Panc1 (cell line): Measurements from ENCODE around the gene PLPP4. TPM values are rescaled to one million over a fixed set of nuclear protein-coding genes. Genes with fewer than 3 reads are reported as not detected.

Source experiments
- ATAC-seq: fragments of 200-7000 bp; cut with Tn5 transposase; 2 replicates; pipeline ENCODE4 v1.9.1; 2020; ENCODE audit warnings: mild to moderate bottlenecking, moderate library complexity
- BruUV-seq: library from RNA; stranded (reverse); fragments of 400-500 nt; replicated peaks from 2 replicates; lab custom pipeline; 2021; lab: Mats Ljungman, UMichigan
- CTCF ChIA-PET: fragments of 300-600 bp; sonication (Branson Sonifier 250); formaldehyde crosslinking; loops from one replicate; lab custom pipeline; 2022; ENCODE audit warnings: antibody characterized with exemption; lab: Charles Lee
- POLR2A ChIA-PET: fragments of 300-600 bp; sonication (Branson Sonifier 250); formaldehyde crosslinking; loops from one replicate; lab custom pipeline; 2022; ENCODE audit warnings: antibody characterized with exemption; lab: Charles Lee
- DNase-seq: peaks from one replicate; pipeline ENCODE4 v3.0.0-alpha.2; 2010; ENCODE audit warnings: low read depth, low spot score
- H3K27ac ChIP-seq: 2 replicates; pipeline ENCODE4 v1.5.1; 2011; ENCODE audit warnings: mild to moderate bottlenecking, low read length, inconsistent platforms
- H3K27me3 ChIP-seq: fragments of 200-500 bp; sonication (Bioruptor generic); 2 replicates; pipeline ENCODE4 v1.6.0; 2014; ENCODE audit warnings: low read length, inconsistent platforms; ENCODE audit not compliant: control insufficient read depth, insufficient read depth
- H3K36me3 ChIP-seq: fragments of 200-500 bp; sonication (Bioruptor generic); 2 replicates; pipeline ENCODE4 v1.5.1; 2014; ENCODE audit warnings: inconsistent platforms, mild to moderate bottlenecking, low read length, moderate library complexity; ENCODE audit not compliant: control insufficient read depth, insufficient read depth
- H3K4me1 ChIP-seq: 2 replicates; pipeline ENCODE4 v1.5.1; 2011; ENCODE audit warnings: inconsistent platforms, mild to moderate bottlenecking, low read length, moderate library complexity; ENCODE audit not compliant: control insufficient read depth, insufficient read depth
- H3K4me3 ChIP-seq, 2 experiments: 2 replicates each; pipeline ENCODE4 v1.5.1; 2011 to 2012; ENCODE audit warnings: low read depth in 2 of 2, low read length in 2 of 2, mild to moderate bottlenecking in 2 of 2, inconsistent platforms in 1 of 2, moderate library complexity in 1 of 2
- H3K9me3 ChIP-seq: fragments of 200-500 bp; sonication (Bioruptor generic); 2 replicates; pipeline ENCODE4 v1.5.1; 2014; ENCODE audit warnings: low read depth, mild to moderate bottlenecking, inconsistent platforms, low read length, moderate library complexity; ENCODE audit not compliant: control insufficient read depth, insufficient read depth
- CTCF ChIP-seq: fragments of 450-650 bp; IDR thresholded peaks from 2 replicates; pipeline ENCODE4 v1.5.1; 2017; ENCODE audit warnings: mild to moderate bottlenecking
- POLR2AphosphoS5 ChIP-seq: IDR thresholded peaks from 2 replicates; pipeline ENCODE4 v1.6.1; 2012; ENCODE audit warnings: mild to moderate bottlenecking, low read depth, low read length, moderate library complexity
- SIN3A ChIP-seq: IDR thresholded peaks from 2 replicates; pipeline ENCODE4 v1.6.1; 2012; ENCODE audit warnings: low read depth, mild to moderate bottlenecking, low read length, moderate library complexity, borderline replicate concordance; ENCODE audit not compliant: insufficient read depth
- TCF7L2 ChIP-seq: IDR thresholded peaks from 2 replicates; pipeline ENCODE4 v1.6.1; 2011; ENCODE audit warnings: mild to moderate bottlenecking, low read depth, low read length, inconsistent platforms
- in situ Hi-C: cut with HindIII; loops from 2 replicates; pipeline ENCODE4 v1.10.0; 2016; ENCODE audit warnings: low sequenced_read_pairs, low pct_unique_long_range_greater_than_20kb
- intact Hi-C: fragments of 100-400 bp; cut with micrococcal nuclease; formaldehyde crosslinking; loops from one replicate; pipeline ENCODE4 v1.10.0; 2022; ENCODE audit not compliant: unreplicated experiment
- total RNA-seq: library from RNA; stranded (reverse); gene quantifications from one replicate; pipeline ENCODE4 v1.2.1, GENCODE V29; 2021; ENCODE audit not compliant: unreplicated experiment
- TF ChIP-seq, protein P1 (sequence below), 2 experiments: IDR thresholded peaks; 2 replicates each; pipeline ENCODE4 v1.6.1; 2011 to 2012; ENCODE audit warnings: low read depth in 2 of 2, control low read depth in 1 of 2, low read length in 1 of 2, mild to moderate bottlenecking in 1 of 2, moderate library complexity in 1 of 2; ENCODE audit not compliant: insufficient read depth in 1 of 2

Gene PLPP4
- total RNA-seq, 1 experiment from 2014 or later: 0.18 TPM

- no TSS peak for BruUV-seq
Measured at GRCh38 chr10:120480065-120480600, 23.1 kb downstream of the PLPP4 start.

GRCh38 chr10:120480848-120481247 lies 23.8 kb downstream of the PLPP4 start:
- BruUV-seq: no TSS peak
- no peak for DNase-seq
- H3K36me3 ChIP-seq: no peaks in the 10 kb centered on the region
- no peaks in the 10 kb centered on the region for H3K27me3 ChIP-seq
- no peaks in the 10 kb centered on the region for H3K4me1 ChIP-seq
- H3K9me3 ChIP-seq: no peaks in the 10 kb centered on the region
- intact Hi-C loops (no loop called here), in situ Hi-C loops (no loop called here)
- ATAC-seq: no peak
- no peak for TF ChIP-seq TCF7L2
- TF ChIP-seq SIN3A: no peak
- no peak for TF ChIP-seq CTCF
- no peak for TF ChIP-seq POLR2AphosphoS5
- TF ChIP-seq, protein P1, sequence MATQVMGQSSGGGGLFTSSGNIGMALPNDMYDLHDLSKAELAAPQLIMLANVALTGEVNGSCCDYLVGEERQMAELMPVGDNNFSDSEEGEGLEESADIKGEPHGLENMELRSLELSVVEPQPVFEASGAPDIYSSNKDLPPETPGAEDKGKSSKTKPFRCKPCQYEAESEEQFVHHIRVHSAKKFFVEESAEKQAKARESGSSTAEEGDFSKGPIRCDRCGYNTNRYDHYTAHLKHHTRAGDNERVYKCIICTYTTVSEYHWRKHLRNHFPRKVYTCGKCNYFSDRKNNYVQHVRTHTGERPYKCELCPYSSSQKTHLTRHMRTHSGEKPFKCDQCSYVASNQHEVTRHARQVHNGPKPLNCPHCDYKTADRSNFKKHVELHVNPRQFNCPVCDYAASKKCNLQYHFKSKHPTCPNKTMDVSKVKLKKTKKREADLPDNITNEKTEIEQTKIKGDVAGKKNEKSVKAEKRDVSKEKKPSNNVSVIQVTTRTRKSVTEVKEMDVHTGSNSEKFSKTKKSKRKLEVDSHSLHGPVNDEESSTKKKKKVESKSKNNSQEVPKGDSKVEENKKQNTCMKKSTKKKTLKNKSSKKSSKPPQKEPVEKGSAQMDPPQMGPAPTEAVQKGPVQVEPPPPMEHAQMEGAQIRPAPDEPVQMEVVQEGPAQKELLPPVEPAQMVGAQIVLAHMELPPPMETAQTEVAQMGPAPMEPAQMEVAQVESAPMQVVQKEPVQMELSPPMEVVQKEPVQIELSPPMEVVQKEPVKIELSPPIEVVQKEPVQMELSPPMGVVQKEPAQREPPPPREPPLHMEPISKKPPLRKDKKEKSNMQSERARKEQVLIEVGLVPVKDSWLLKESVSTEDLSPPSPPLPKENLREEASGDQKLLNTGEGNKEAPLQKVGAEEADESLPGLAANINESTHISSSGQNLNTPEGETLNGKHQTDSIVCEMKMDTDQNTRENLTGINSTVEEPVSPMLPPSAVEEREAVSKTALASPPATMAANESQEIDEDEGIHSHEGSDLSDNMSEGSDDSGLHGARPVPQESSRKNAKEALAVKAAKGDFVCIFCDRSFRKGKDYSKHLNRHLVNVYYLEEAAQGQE (IDR thresholded peaks at IDR 0.05; ENCODE audit: insufficient read depth in 1 of 2, low read depth in 2 of 2, low read length in 1 of 2): no peak
- ChIA-PET CTCF (no interaction called here), POLR2A (no interaction called here)
- H3K4me3 ChIP-seq: no peak overlapping the region
- H3K27ac ChIP-seq: no peak overlapping the region

More at GRCh38 chr10:120480065-120480600, 23.1 kb downstream of the PLPP4 start:
- no peak overlapping the region for H3K27ac ChIP-seq
- DNase-seq (no peak), ATAC-seq (no peak)
- TF ChIP-seq, protein P1 (IDR thresholded peaks at IDR 0.05; ENCODE audit: insufficient read depth in 1 of 2, low read depth in 2 of 2, low read length in 1 of 2): no peak
- peak; percentile 19; the same call in 1 of the 2 replicates for TF ChIP-seq CTCF
- H3K27me3 ChIP-seq: no peaks in the 10 kb centered on the region
- intact Hi-C loops (no loop called here), in situ Hi-C loops (no loop called here)
- no peaks in the 10 kb centered on the region for H3K4me1 ChIP-seq
- no peak overlapping the region for H3K4me3 ChIP-seq
- no peaks in the 10 kb centered on the region for H3K9me3 ChIP-seq
- no peaks in the 10 kb centered on the region for H3K36me3 ChIP-seq
- POLR2A ChIA-PET: no interaction called here
- CTCF ChIA-PET: interaction anchor here (0.6 kb wide), 1 partner anchor 133 kb away, joined by 4 read pairs; no protein-coding TSS in a partner anchor
